Erythroblast (primary cell): Measurements from ENCODE around the gene PIP4K2A.

Source experiments
- GATA1 ChIP-seq: IDR thresholded peaks from 2 replicates; pipeline ENCODE4 v1.6.1; 2011; ENCODE audit warnings: low read depth, mild to moderate bottlenecking, control low read depth, low read length, moderate library complexity
- POLR2A ChIP-seq: IDR thresholded peaks from 2 replicates; pipeline ENCODE4 v1.6.1; 2011; ENCODE audit warnings: mild to moderate bottlenecking, low read length

DNA sequence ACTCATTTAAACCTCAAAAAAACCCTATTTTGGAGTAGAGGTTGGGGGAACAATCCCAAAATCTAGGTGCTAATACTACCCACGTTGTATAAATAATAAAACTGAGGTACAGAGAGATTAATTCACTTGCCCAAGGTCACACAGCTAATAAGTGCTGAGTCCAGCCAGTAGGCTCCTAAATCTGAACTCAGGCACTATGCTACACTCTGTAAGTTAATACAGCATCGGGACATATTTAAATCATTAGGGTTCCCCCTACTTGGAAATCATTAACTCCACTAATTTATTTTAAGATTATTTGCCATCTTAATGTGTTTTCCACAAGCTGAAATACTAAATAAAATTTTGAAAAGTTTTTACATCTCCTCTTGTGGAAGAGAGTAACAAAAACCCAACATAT is 24.2 kb downstream of the PIP4K2A start:
- TF ChIP-seq POLR2A (no peak), GATA1 (no peak)
